ENCODE results near the gene MLLT1. TPM values are rescaled to one million over a fixed set of nuclear protein-coding genes. Genes with fewer than 3 reads are reported as not detected.

The MLLT1 gene
- total RNA-seq, 1 donor from 2014 or later = 32.2 TPM

DNA sequence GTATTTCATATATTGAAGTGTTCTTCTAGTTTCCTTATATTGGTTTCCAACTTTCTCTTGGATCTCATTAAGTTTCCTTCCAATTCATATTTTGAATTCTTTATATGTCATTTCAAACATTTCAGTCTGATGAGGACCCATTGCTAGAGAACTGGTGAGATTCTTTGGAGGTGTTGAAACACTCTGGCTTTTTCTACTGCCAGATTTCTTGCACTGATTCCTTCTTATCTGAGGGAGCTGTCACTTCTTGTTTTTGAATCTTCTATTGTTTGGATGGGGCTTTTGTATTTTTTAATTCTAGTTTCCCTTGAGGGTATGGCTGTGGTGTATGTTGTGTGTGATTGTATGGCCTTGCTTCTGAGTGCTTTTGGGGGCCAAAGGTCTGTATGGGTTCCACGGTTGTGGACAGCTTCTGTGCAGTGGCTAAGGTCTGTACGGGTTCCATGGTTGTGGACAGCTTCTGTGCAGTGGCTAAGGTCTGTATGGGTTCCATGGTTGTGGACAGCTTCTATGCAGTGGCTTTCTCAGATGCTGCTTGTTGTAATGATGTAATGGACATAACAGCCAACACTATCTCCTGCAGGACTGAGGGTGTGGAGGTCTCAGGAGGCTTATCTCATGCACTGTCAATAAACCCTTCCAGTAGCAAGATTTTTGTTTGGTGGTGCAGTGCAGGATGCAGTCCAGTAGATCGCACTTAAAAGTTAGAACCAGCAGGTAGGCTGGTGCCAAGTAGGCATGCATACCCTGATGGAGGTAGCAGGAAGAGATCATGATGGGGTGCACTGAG lies 107.5 kb downstream of the MLLT1 start:
- DNase-seq (ENCODE audit: extremely low read depth, low read depth, low spot score) = no peak

DNA sequence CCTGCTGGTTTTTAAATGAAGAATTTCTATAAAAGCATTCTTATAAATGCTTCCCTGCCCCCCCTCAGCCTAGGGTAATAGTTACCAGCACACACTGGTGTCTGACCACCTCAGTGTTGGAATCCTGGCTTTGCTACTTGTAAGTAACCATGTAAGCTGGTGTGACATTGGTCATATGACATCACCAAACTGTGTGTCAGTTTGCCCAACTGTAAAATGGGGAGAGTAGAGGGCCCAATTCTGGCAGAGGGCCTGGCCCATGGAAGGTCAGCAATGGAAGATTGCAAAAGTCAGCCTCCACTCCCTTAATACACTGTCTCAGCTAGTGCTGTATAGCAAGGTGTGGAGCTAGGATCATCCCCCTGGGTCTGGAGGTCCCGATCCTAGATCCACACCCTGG lies 112.7 kb downstream of the MLLT1 start:
- DNase-seq (ENCODE audit: extremely low read depth, low read depth, low spot score) = no peak

DNA sequence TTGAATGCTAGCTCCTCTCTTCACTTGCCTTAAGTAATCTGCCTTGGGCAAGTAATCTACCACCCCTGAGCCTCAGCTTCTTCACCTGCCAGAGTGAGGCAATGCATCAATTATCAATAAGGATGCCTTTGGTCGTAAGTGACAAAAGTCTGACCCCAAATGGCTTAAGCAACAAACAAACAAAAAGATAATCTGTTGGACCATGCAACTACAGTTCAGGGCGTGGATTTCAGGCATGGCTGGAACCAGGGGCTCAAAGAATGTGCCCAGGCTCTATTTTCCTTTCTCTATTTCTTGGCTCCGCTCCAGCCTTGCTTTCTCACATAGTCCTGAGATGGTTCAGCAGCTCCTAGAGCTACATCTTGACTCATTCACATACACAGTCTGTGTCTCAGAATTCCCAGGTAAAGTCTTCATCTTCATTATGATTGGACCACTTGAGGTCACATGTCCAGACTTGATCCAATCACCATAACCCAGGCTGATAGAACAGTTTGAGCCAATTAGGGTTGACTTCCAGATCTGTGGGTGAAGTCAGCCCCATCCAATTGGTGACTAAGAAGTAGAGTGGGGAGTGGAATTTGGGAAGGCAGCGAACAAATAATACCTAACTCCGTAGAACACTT lies 114.8 kb downstream of the MLLT1 start:
- no peak for DNase-seq (ENCODE audit: extremely low read depth, low read depth, low spot score)

DNA sequence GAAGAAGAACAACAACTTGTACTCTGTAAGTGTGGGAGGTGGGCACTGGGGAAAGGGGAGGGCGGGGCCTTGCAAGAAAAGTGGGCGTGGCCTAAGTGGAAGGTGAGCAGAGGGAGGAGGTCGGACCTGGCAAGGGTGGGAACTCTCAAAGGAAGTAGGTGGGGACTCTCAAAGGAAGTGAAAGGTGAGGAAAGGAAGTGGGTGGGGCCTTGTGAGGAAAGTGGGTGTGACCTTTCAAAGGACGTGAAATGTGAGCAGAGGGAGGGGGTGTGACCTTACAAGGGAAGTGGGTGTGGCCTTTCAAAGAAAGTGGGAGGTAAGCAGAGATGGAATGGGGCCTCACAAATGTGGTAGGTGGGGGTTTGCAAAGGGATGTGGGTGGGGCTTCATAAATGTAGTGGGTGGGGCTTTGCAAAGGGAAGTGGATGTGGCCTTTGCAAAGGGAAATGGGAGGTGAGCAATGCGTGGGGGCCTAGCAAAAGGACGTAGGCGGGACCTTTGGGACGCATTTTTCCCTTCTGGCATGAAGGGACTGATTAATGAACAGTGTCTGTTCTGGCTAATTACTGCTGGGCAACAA lies 118.4 kb downstream of the MLLT1 start:
- DNase-seq (ENCODE audit: extremely low read depth, low read depth, low spot score) = no peak

Other genes starting within 250 kb of the MLLT1 start
- 5.3 and 7.9 TPM in 2 replicates for gene RFX2, start 169.5 kb downstream of the MLLT1 start, total RNA-seq
- not detected in 2 replicates for gene ACSBG2, start 144.3 kb downstream of the MLLT1 start, total RNA-seq
- not detected in 2 replicates for gene ACER1, start 53.6 kb upstream of the MLLT1 start, total RNA-seq
- gene CLPP, start 81.6 kb upstream of the MLLT1 start, total RNA-seq = 119 and 129 TPM in 2 replicates
- gene ALKBH7, start 92.8 kb upstream of the MLLT1 start, total RNA-seq = 50.4 and 51.5 TPM in 2 replicates
- gene PSPN, start 96.0 kb upstream of the MLLT1 start, total RNA-seq = 1.3 TPM in 2 replicates
- gene GTF2F1, start 113.2 kb upstream of the MLLT1 start, total RNA-seq = 57.8 and 71.9 TPM in 2 replicates
- gene KHSRP, start 144.8 kb upstream of the MLLT1 start, total RNA-seq = 233 and 255 TPM in 2 replicates
- 0.70 TPM in 1 of 2 replicates, not detected in the other for gene SLC25A41, start 153.8 kb upstream of the MLLT1 start, total RNA-seq
- 47.1 and 60.7 TPM in 2 replicates for gene SLC25A23, start 179.8 kb upstream of the MLLT1 start, total RNA-seq
- 0.34 TPM in 1 of 2 replicates, not detected in the other for gene CRB3, start 184.3 kb upstream of the MLLT1 start, total RNA-seq
- 0.10 TPM in 1 of 2 replicates, not detected in the other for gene DENND1C, start 201.8 kb upstream of the MLLT1 start, total RNA-seq
- 3.7 TPM in 1 of 2 replicates, not detected in the other for gene TUBB4A, start 222.3 kb upstream of the MLLT1 start, total RNA-seq